GM21515 (cell line): ENCODE measurements around the gene PIGK.
"Not testable (repeated sequence)": the region's sequence is repeated elsewhere in the genome, so short reads cannot be mapped to it uniquely, and the experiment has no call there.

Experiments
- ATAC-seq: cut with Tn5 transposase; IDR thresholded peaks from one replicate; pipeline ENCODE4 v1.9.1; 2021; ENCODE audit not compliant: unreplicated experiment

PIGK gene

DNA sequence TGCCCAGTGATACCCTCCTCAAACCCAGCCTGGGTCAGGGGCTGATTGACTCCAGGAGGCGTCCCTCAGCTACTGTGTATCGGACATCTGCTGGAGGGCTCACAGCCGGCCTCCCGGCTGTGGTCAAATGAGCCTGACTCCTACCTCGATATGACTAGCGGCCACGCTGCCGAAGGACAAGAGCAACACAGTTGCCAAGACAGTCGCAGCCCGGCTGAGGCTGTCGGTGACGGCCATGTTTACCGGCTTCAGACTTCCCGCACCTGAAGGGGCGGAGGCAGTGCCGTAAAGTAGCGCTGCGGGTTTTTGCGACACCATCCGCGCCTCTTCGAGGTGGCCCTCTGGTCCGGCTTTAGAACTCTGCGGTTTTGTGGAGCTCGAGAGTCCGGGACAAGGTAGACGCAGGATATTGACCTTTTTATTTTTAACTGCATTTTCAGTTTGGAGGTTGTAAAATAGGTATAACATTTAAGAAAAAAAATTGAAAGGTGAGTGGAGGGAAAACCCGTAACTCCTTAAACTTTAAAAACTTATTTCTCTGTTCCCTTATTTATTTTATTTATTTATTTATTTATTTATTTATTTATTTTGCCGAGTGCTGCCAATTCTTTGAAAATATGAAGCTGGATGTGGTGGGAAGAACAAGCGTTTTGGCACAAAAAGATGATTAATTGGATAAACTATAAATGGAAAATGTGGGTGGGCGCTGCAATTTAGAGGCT, at the start of gene PIGK:
TSS of gene PIGK (minus strand) at position 265 of the 722 bp plus-strand sequence. CDS start at position 237, 28 bp downstream.
- peak; percentile 98 for ATAC-seq

DNA sequence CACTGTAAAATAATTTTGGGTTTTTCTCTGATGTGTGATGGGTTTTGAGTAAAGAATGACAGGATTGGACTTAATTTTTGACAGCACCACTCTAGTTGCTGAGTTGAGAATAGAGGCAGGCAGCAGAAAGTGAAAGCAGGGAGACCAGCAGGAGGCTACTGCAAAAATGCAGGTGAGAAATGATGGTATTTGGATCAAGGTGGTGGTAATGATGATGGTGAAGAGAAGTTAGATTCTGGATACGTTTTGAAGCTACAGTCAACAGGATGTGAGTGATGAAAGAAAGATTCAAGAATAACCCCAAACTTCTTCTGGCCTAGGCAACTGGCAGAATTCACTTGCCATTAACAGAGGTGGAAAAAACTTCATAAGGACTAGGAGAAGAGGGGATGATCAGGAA, 47.8 kb upstream of the PIGK start:
- ATAC-seq, result no peak

GRCh38 chr1:77265180-77265579, 46.0 kb upstream of the PIGK start:
- ATAC-seq, result no peak

- no peak for ATAC-seq
Measured at GRCh38 chr1:77263708-77264107, 44.5 kb upstream of the PIGK start.

- ATAC-seq, result no peak
Measured at GRCh38 chr1:77253211-77253610, 34.0 kb upstream of the PIGK start.

GRCh38 chr1:77250126-77250525, 30.9 kb upstream of the PIGK start:
- no peak for ATAC-seq

DNA sequence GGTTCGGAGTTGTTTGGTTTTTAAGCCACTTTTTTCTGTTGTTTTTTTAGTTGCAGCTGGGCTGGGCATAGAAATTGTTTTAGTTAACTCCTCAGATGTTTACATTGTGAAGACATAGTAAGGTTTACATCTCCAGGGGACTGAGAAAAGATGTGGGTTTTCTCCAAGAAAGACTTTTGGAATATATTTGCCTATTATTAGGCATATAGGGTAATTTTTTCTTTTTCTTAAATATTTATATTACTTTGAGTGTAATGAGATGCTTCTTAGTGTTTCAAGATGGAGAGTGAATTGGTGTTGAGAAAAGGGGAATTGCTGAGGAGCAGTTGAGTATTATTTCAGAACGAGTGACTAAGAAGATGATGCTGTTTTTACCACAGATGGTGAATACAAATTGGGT, 26.6 kb upstream of the PIGK start:
- ATAC-seq, result no peak

DNA sequence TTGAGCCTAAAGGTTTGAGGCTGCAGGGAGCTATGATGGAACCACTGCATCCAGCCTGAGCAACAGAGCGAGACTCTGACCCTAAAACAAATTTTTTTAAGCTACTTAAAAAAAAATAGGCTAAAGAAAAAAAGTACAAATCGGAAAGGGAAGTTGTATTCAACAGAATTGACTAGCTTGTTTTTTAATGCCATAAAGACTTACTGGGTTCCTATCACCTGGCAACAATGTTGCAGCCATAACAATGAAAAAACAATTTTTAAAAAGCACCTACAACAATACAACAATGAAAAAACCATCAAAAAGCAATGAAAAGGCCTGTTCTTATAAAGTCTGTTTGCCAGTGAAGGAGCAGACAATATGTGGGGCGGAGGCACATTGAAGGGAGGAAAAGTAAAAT, 20.1 kb upstream of the PIGK start:
- ATAC-seq, result no peak

GRCh38 chr1:77238462-77238861, 19.2 kb upstream of the PIGK start:
- no peak for ATAC-seq

DNA sequence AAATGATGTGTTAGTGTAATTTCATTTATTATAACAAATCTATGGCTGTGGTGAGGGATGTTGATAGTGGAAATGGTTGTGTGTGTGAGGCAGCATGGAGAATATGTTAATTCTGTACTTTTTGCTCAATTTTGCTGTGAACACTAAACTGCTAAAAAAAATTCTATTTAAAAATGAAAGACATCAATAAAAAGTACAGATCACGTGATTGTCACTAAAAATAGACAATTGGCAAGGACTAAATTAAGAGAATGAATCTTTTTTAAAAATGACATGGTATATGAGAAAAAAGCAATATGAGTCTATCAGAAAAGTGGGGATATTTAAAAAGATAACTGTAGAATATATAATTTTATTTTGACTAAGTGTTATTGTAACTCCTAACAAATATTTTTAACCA, 15.7 kb upstream of the PIGK start:
- no peak for ATAC-seq

DNA sequence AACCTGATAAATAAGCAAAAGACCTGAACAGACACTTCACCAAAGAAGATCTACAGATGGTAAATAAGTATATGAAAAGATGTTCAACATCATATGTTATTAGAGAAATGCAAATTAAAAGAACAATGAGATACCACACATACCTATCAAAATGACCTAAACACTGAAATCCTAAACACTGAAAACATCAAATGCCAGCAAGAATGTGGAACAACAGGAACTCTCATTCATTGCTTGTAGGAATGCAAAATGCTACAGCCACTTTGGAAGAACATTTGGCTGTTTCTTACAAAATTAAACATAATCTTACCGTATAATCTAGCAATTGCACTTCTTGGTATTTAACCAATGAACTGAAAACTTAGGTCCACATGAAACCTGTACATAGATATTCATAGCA, 14.9 kb upstream of the PIGK start:
- ATAC-seq, result no peak

DNA sequence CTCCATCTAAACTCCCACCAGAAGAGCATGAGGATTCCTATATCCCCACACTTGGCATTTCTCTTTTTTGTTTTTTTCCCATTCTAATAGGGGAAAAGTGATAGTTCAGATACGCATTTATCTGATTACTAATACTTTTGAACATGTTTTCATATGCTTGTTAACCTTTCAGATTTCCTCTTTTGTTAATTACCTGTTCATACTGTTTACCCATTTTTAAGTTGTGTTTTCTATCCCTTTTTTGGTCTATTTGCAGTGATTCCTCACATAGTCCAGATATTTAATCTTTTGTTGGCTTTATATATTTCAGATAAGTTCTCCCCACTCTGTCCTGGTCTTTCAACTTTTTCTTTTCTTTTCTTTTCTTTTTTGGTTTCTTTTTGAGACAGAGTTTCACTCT, 13.6 kb upstream of the PIGK start:
- no peak for ATAC-seq

- ATAC-seq, result no peak
Measured at GRCh38 chr1:77230051-77230450, 10.8 kb upstream of the PIGK start.

DNA sequence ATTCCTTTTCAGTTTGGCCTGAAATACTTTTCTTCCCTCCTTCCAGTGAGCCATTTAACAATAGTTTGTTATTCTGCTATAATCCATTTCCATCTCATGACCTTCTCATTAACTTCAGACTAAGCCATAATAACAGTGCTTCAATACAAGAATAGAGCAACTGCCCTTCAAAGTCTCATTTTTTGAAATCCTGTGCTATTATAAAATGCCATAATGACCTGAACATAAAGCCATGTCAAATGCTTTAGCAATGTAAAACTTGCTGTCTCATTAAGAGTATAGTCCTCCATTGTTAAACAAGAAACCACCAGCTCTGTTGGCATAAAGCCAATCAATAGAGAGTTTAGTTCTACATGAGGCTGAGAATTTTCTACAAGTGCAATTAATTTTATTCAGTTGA, 9.6 kb upstream of the PIGK start:
- ATAC-seq, result no peak

DNA sequence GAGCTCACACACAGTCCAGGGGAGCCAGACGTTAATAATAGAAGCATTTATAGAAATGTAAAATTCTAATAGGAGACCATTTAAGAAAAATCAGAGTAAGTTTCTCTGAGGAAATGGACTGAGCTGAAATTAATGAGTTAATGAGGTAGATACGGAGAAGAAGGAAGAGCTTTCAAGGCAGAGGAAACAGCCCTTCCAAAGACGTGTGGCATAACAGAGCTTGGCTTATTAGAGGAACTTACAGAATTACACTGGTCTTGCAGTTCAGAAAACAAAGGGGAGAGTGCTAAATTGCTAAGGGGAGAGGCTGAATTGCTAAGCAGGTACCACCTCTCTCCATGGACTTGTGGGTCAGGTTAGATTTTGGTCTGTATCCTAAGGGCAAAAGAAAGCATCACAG, 8.2 kb upstream of the PIGK start:
- ATAC-seq, result no peak

- no peak for ATAC-seq
Measured at GRCh38 chr1:77222496-77222895, 3.3 kb upstream of the PIGK start.

DNA sequence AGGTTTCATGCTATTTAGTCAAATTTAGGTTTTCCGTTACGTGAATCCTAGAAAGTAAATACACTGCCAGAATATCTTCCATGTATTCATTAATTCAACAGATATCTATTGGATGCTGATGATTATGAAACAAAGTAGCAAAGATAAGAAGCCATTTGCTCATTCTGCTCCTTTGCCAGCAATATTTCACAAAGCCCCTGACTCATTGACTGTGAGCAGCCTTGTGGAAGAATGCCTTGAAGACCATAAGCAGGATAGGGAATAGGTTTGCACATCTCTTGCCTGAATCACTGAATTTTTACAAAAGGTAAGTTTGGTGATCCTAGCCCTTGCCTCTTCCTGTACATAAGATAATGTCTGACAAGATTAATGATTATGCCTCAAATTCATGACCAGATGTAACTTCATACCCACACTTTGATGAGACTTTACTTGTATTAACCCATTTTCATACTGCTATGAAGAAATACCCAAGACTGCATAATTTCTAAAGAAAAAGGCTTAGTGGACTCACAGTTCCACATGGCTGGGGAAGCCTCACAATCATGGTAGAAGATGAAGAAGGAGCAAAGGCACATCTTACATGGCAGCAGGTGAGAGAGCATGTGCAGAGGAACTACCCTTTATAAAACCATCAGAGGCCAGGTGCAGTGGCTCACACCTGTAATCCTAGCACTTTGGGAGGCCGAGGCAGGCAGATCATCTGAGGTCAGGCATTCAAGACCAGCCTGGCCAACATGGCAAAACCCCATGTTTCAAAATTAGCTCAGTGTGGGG, 1.6 kb upstream of the PIGK start:
- no peak for ATAC-seq

- peak; percentile 31 for ATAC-seq
Measured at GRCh38 chr1:77218477-77219165, 609 bp downstream of the PIGK start.

- ATAC-seq, result not testable (repeated sequence)
Measured at GRCh38 chr1:77204043-77204442, 15.2 kb downstream of the PIGK start.

DNA sequence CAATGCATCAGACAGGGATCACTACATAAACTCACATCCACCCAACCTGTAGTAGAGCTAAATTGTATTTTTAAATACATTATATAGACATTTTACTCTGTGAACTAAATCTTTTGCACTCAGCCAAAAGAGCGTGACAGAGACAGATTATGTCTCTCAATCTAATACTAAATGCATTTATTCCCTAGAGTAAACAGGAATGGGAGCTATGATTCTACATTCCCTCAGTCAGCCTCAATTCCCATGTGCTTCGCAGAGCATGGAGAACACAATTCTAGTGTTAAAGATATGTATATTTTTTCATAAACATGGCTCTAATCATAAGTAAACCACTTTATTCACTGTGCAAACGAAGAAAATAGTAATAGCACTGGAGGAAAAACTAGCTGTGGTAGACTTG, 16.5 kb downstream of the PIGK start:
- no peak for ATAC-seq

DNA sequence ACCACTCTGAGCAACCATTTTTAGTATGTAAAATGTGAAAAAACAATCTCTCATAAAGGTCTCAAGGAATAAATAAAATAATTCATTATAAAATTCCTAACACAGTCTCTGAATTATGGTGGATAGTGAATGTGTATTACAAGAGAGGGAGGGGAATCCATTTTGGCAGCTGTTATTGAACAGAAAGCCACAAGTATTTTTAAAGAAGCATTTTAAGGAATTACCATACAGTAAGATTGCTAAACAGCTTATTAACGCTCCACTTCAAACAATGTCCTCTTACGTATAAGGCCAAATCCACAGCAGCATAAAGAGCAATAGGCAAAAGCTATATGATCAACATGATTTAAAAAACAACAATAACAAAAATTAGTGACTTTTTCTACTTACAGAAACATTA, 18.4 kb downstream of the PIGK start:
- no peak for ATAC-seq

GRCh38 chr1:77200293-77200692, 18.9 kb downstream of the PIGK start:
- ATAC-seq, result no peak
